Activated CD8-positive, alpha-beta memory T cell treated with anti-CD3 and anti-CD28 coated beads for 36 hours (primary cell): ENCODE results near the gene SLC26A9. TPM values are rescaled to one million over a fixed set of nuclear protein-coding genes. Genes with fewer than 3 reads are reported as not detected.
"Not testable (repeated sequence)": the region's sequence is repeated elsewhere in the genome, so short reads cannot be mapped to it uniquely, and the experiment has no call there.

Experiments
- CTCF ChIA-PET: fragments of 350-600 bp; sonication (Branson Sonifier 250); formaldehyde crosslinking; loops from one replicate; lab custom pipeline; 2021; ENCODE audit warnings: antibody characterized with exemption; lab: Charles Lee
- POLR2A ChIA-PET: fragments of 350-600 bp; sonication (Branson Sonifier 250); formaldehyde crosslinking; loops from one replicate; lab custom pipeline; 2021; ENCODE audit warnings: antibody characterized with exemption; lab: Charles Lee
- total RNA-seq, 2 experiments: library from RNA; stranded (reverse); gene quantifications; one replicate each; pipeline ENCODE4 v1.2.3, GENCODE V29; 2021

Gene SLC26A9
- total RNA-seq, 2 experiments from 2014 or later: not detected

DNA sequence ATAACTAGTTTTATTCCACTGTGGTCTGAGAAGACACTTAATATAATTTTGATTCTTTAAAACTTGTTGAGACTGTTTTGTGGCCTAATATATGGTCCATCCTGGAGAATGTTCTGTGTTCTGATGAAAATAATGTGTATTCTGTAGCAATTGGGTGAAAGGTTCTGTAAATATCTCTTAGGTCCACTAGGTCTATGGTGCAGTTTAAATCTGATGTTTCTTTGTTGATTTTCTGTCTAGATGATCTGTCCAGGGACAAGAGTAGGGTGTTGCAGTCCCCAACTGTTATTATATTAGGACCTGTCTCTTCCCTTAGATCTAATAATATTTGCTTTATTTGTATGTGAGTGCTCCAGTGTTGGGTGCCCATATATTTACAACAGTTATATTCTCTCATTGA lies 59.5 kb downstream of the SLC26A9 start:
- POLR2A ChIA-PET: no interaction called here
- CTCF ChIA-PET: no interaction called here

- CTCF ChIA-PET: no interaction called here
- POLR2A ChIA-PET: no interaction called here
These were observed 62.3 kb downstream of the SLC26A9 start for GRCh38 chr1:205880923-205881322.

- ChIA-PET POLR2A (no interaction called here), CTCF (no interaction called here)
These were observed 63.3 kb downstream of the SLC26A9 start for GRCh38 chr1:205879974-205880373.

GRCh38 chr1:205878026-205878425 lies 65.2 kb downstream of the SLC26A9 start:
- POLR2A ChIA-PET: no interaction called here
- CTCF ChIA-PET: interaction anchor here (0.7 kb wide), 1 partner anchor 182 kb away, joined by 3 read pairs; no protein-coding TSS in a partner anchor

- CTCF ChIA-PET: not testable (repeated sequence)
These were observed 70.1 kb downstream of the SLC26A9 start for GRCh38 chr1:205873148-205873547.

DNA sequence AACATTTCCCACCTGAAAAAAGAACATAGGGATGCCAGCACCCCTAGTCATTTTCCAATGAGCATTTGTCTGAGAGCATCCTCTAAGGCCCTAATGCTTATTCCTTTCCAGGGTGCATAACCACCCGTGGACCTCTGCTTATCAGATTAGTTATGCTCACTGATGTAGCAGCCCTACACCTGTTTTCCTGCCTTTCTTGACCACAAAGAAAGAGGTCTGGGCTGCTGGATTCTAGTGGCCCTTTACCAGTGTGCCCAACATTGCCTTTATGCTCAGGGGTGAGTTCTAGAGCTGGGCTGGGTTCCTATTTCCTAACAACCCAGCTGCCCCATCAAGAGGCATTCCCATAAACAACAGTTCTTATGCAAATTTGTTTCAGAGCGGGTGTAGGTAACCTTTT lies 73.0 kb downstream of the SLC26A9 start:
- POLR2A ChIA-PET: no interaction called here
- CTCF ChIA-PET: no interaction called here

More at GRCh38 chr1:205873148-205873547, 70.1 kb downstream of the SLC26A9 start:
- POLR2A ChIA-PET: not testable (repeated sequence)

Other genes starting within 250 kb of the SLC26A9 start
- gene NUCKS1, start 193.3 kb downstream of the SLC26A9 start, total RNA-seq: 100 to 1,000 TPM; 150 to 159 TPM
- gene RAB29, start 168.0 kb downstream of the SLC26A9 start, total RNA-seq: 10 to 100 TPM; 34.1 TPM
- 10 to 100 TPM; 28.8 to 29.4 TPM for gene SLC41A1, start 130.3 kb downstream of the SLC26A9 start, total RNA-seq
- gene PM20D1, start 93.3 kb downstream of the SLC26A9 start, total RNA-seq: under 1 TPM in 1 of 2 experiments, not detected in 1; 0.31 TPM
- gene RAB7B, start 59.9 kb upstream of the SLC26A9 start, total RNA-seq: not detected
- not detected for gene CTSE, start 80.4 kb upstream of the SLC26A9 start, total RNA-seq
- gene RHEX, start 109.7 kb upstream of the SLC26A9 start, total RNA-seq: not detected
- gene AVPR1B, start 173.9 kb upstream of the SLC26A9 start, total RNA-seq: not detected